IMR-90 (cell line): ENCODE data around the gene ARPC2. TPM values are rescaled to one million over a fixed set of nuclear protein-coding genes. Genes with fewer than 3 reads are reported as not detected.

ENCODE experiments used
- ATAC-seq: fragments of 200-7000 bp; cut with Tn5 transposase; 2 replicates; pipeline ENCODE4 v1.9.1; 2020; ENCODE audit warnings: low read depth, mild to moderate bottlenecking, moderate library complexity
- BruUV-seq: library from RNA; stranded (reverse); fragments of 400-500 nt; replicated peaks from 2 replicates; lab custom pipeline; 2021; lab: Mats Ljungman, UMichigan
- CTCF ChIA-PET: fragments of 300-600 bp; formaldehyde crosslinking; extraction: SDS; loops from one replicate; lab custom pipeline; 2021; ENCODE audit warnings: antibody characterized with exemption; lab: Yijun Ruan, JAX
- POLR2A ChIA-PET: fragments of 300-600 bp; sonication (Branson Sonifier 250); formaldehyde crosslinking; loops from one replicate; lab custom pipeline; 2022; ENCODE audit warnings: antibody characterized with exemption; ENCODE audit not compliant: unreplicated experiment; lab: Charles Lee
- DNase-seq: peaks from one replicate; pipeline ENCODE4 v3.0.0; 2013
- H2AFZ ChIP-seq: replicated peaks from 2 replicates; pipeline ENCODE3; 2013; ENCODE audit warnings: low read length, mild to moderate bottlenecking; ENCODE audit not compliant: poor library complexity
- H2AK5ac ChIP-seq: 2 replicates; pipeline ENCODE4 v1.6.1; 2013; ENCODE audit warnings: low read depth, low read length, inconsistent platforms
- H2AK9ac ChIP-seq: replicated peaks from 2 replicates; pipeline ENCODE3; 2013; ENCODE audit warnings: mild to moderate bottlenecking, low read depth, low read length, moderate library complexity; ENCODE audit not compliant: poor library complexity
- H2BK120ac ChIP-seq: 2 replicates; pipeline ENCODE4 v1.6.1; 2013; ENCODE audit warnings: low read depth, low read length, inconsistent platforms
- H2BK15ac ChIP-seq: 3 replicates; pipeline ENCODE4 v1.6.1; 2013; ENCODE audit warnings: low read depth, low read length, inconsistent platforms
- H2BK20ac ChIP-seq: 2 replicates; pipeline ENCODE4 v1.6.1; 2013; ENCODE audit warnings: low read depth, mild to moderate bottlenecking, inconsistent platforms, low read length, moderate library complexity
- H2BK5ac ChIP-seq: 2 replicates; pipeline ENCODE4 v1.6.1; 2013; ENCODE audit warnings: mild to moderate bottlenecking, low read depth, low read length, inconsistent platforms; ENCODE audit not compliant: poor library complexity, severe bottlenecking
- H3K14ac ChIP-seq: replicated peaks from 2 replicates; pipeline ENCODE4 v1.6.1; 2013; ENCODE audit warnings: low read depth, low read length, inconsistent platforms
- H3K18ac ChIP-seq: 2 replicates; pipeline ENCODE4 v1.6.1; 2013; ENCODE audit warnings: low read depth, low read length, control low read depth
- H3K23ac ChIP-seq: 2 replicates; pipeline ENCODE4 v1.6.1; 2013; ENCODE audit warnings: low read depth, low read length, inconsistent platforms
- H3K27ac ChIP-seq: 2 replicates; pipeline ENCODE4 v1.5.1; 2013; ENCODE audit warnings: mild to moderate bottlenecking, control low read depth, low read length; ENCODE audit not compliant: insufficient read depth
- H3K27me3 ChIP-seq: 2 replicates; pipeline ENCODE4 v1.6.1; 2013; ENCODE audit warnings: low read length; ENCODE audit not compliant: control insufficient read depth, insufficient read depth
- H3K36me3 ChIP-seq: 2 replicates; pipeline ENCODE4 v1.6.1; 2013; ENCODE audit warnings: low read length, mixed read lengths; ENCODE audit not compliant: control insufficient read depth, insufficient read depth
- H3K4ac ChIP-seq: 2 replicates; pipeline ENCODE4 v1.6.1; 2013; ENCODE audit warnings: low read depth, low read length, inconsistent platforms
- H3K4me1 ChIP-seq: 2 replicates; pipeline ENCODE4 v1.6.1; 2013; ENCODE audit warnings: low read length, mixed read lengths; ENCODE audit not compliant: control insufficient read depth, insufficient read depth
- H3K4me2 ChIP-seq: 2 replicates; pipeline ENCODE4 v1.6.1; 2013; ENCODE audit warnings: low read depth, mild to moderate bottlenecking, control low read depth, low read length, moderate library complexity
- H3K4me3 ChIP-seq: 2 replicates; pipeline ENCODE4 v1.5.1; 2013; ENCODE audit warnings: low read depth, mild to moderate bottlenecking, control low read depth, low read length, moderate library complexity; ENCODE audit not compliant: insufficient read depth
- H3K56ac ChIP-seq: 2 replicates; pipeline ENCODE4 v1.6.1; 2013; ENCODE audit warnings: low read length, inconsistent platforms; ENCODE audit not compliant: insufficient read depth; ENCODE audit errors: extremely low read depth
- H3K79me1 ChIP-seq, 2 experiments: 2 replicates each; pipeline ENCODE4 v1.6.1; 2013; ENCODE audit warnings: low read length in 2 of 2, inconsistent platforms in 1 of 2, low read depth in 1 of 2
- H3K9ac ChIP-seq: 2 replicates; pipeline ENCODE4 v1.6.1; 2013; ENCODE audit warnings: low read depth, low read length, control low read depth
- H3K9me1 ChIP-seq: 2 replicates; pipeline ENCODE4 v1.6.1; 2013; ENCODE audit warnings: low read length, inconsistent platforms; ENCODE audit not compliant: insufficient read depth
- H3K9me3 ChIP-seq: 2 replicates; pipeline ENCODE4 v1.6.1; 2013; ENCODE audit warnings: low read length; ENCODE audit not compliant: control insufficient read depth, insufficient read depth
- H4K20me1 ChIP-seq: 2 replicates; pipeline ENCODE4 v1.6.1; 2013; ENCODE audit warnings: low read length, inconsistent platforms; ENCODE audit not compliant: insufficient read depth
- H4K5ac ChIP-seq: 2 replicates; pipeline ENCODE4 v1.6.1; 2013; ENCODE audit warnings: mild to moderate bottlenecking, low read depth, low read length, control low read depth
- H4K8ac ChIP-seq, 2 experiments: 2 replicates each; pipeline ENCODE4 v1.6.1; 2013; ENCODE audit warnings: low read depth in 2 of 2, low read length in 2 of 2, control low read depth in 1 of 2, inconsistent platforms in 1 of 2
- H4K91ac ChIP-seq: 2 replicates; pipeline ENCODE4 v1.6.1; 2013; ENCODE audit warnings: low read depth, low read length, inconsistent platforms; ENCODE audit not compliant: insufficient read depth
- BHLHE40 ChIP-seq: fragments of 150-350 bp; IDR thresholded peaks from 2 replicates; pipeline ENCODE4 v1.6.1; 2016; ENCODE audit warnings: mild to moderate bottlenecking, low read depth, low read length
- CEBPB ChIP-seq: IDR thresholded peaks from 2 replicates; pipeline ENCODE4 v1.6.1; 2012; ENCODE audit warnings: low read depth, low read length, improper control_type of control experiment
- CHD1 ChIP-seq: IDR thresholded peaks from 2 replicates; pipeline ENCODE4 v1.6.1; 2012; ENCODE audit warnings: low read depth, low read length, improper control_type of control experiment
- MAFK ChIP-seq: IDR thresholded peaks from 2 replicates; pipeline ENCODE4 v1.6.1; 2012; ENCODE audit warnings: low read depth, low read length, improper control_type of control experiment
- NFE2L2 ChIP-seq: fragments of 150-350 bp; IDR thresholded peaks from 2 replicates; pipeline ENCODE4 v1.6.1; 2016; ENCODE audit warnings: low read depth, mild to moderate bottlenecking, low read length
- POLR2A ChIP-seq: IDR thresholded peaks from 2 replicates; pipeline ENCODE4 v1.6.1; 2012; ENCODE audit warnings: mild to moderate bottlenecking, low read depth, low read length
- RAD21 ChIP-seq: IDR thresholded peaks from 2 replicates; pipeline ENCODE4 v1.6.1; 2012; ENCODE audit warnings: low read length, improper control_type of control experiment
- RFX5 ChIP-seq: IDR thresholded peaks from 2 replicates; pipeline ENCODE4 v1.8.0; 2012; ENCODE audit warnings: low read depth, mild to moderate bottlenecking, low read length, moderate library complexity
- SMC3 ChIP-seq: fragments of 150-350 bp; IDR thresholded peaks from 2 replicates; pipeline ENCODE4 v1.6.1; 2016; ENCODE audit warnings: low read depth, mild to moderate bottlenecking, antibody characterized with exemption, low read length, moderate library complexity
- WGBS, 2 experiments: methylation state at CpG; one replicate each; pipeline versions ENCODE4 v1.1.5 to v1.1.7; 2013; ENCODE audit warnings: missing lambda C conversion rate in 2 of 2; ENCODE audit not compliant: insufficient read length in 1 of 2; ENCODE audit errors: extremely low coverage in 2 of 2; 5-methylcytosine and 5-hydroxymethylcytosine counted together
- dilution Hi-C: fragments of 300-500 bp; cut with HindIII; formaldehyde crosslinking; loops from one replicate; pipeline ENCODE4 v1.14.3; 2018; ENCODE audit warnings: low sequenced_read_pairs; ENCODE audit not compliant: unreplicated experiment
- in situ Hi-C: fragments of 300-500 bp; cut with MboI; formaldehyde crosslinking; loops from 3 replicates; pipeline ENCODE4 v1.14.3; 2019; ENCODE audit warnings: low sequenced_read_pairs, inconsistent platforms, mixed read lengths
- intact Hi-C: fragments of 100-400 bp; cut with micrococcal nuclease; formaldehyde crosslinking; loops from 2 replicates; pipeline ENCODE4 v1.10.0; 2022
- polyA plus RNA-seq, 3 experiments: library from polyadenylated mRNA; depleted of rRNA; stranded (reverse); fragments of >200 nt; gene quantifications; 2 replicates each; pipeline ENCODE4 v1.2.3, GENCODE V29; 2012; ENCODE audit warnings: low replicate concordance in 1 of 3
- total RNA-seq: library from RNA; depleted of rRNA; stranded (reverse); fragments of >200 nt; gene quantifications from 2 replicates; pipeline ENCODE4 v1.2.3, GENCODE V29; 2012
- TF ChIP-seq, protein P1 (sequence below): fragments of 150-350 bp; IDR thresholded peaks from 2 replicates; pipeline ENCODE4 v1.6.1; 2016; ENCODE audit warnings: low read depth, mild to moderate bottlenecking, low read length, moderate library complexity, borderline replicate concordance
- TF ChIP-seq, protein P2 (sequence below): conservative IDR thresholded peaks from 2 replicates; pipeline ENCODE4 v1.5.1; 2012; ENCODE audit warnings: mild to moderate bottlenecking, low read depth, low read length, improper control_type of control experiment
- TF ChIP-seq, protein P3 (sequence below): fragments of 150-350 bp; IDR thresholded peaks from 2 replicates; pipeline ENCODE4 v1.6.1; 2017; ENCODE audit warnings: mild to moderate bottlenecking, antibody characterized with exemption, low read length, low read depth

ARPC2 gene
- total and polyA plus RNA-seq, 2 of the 4 experiments (the other 2 are of a cell fraction) = 561 to 635 TPM

DNA sequence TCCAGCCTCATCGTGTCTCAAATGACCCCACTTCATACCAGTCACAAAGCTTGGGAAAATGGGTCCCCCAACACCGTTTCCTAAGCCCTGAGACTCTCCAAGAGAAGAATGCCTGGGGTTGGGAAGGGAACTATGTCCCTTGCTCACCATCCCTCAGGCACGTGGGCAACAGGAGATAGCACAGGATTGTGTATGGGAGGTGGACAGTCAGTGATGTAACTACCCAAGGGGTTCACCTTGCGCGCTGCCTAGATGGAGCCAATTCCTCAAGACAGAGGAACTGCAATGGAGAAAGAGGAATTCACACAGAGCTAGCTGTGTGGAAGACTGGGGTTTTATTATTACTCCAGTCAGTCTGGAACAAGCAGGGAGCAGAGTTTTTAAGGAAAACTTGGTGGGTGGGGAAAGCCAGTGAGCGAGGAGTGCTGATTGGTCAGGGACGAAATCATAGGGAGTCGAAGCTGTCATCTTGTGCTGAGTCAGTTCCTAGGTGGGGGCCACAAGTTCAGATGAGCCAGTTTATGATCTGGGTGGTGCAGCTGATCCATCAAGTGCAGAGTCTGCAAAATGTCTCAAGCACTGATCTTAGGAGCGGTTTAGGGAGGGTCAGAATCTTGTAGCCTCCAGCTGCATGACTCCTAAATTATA lies 36.4 kb upstream of the ARPC2 start:
- Histone ChIP-seq H2AK9ac (no peak overlapping the region), H2BK15ac (no peak overlapping the region), H3K79me1 (no peaks in the 10 kb centered on the region), H3K56ac (no peak overlapping the region), H2BK5ac (no peak overlapping the region), H2AFZ (no peak overlapping the region), H3K4me1 (no peaks in the 10 kb centered on the region), H3K18ac (no peak overlapping the region), H3K27me3 (peaks cover 37% of the 10 kb centered on the region), H2AK5ac (no peak overlapping the region), H3K9ac (no peak overlapping the region), H3K14ac (no peak overlapping the region), H3K4me3 (no peak overlapping the region), H3K23ac (no peak overlapping the region), H3K27ac (no peak overlapping the region), H4K8ac (no peak overlapping the region), H4K20me1 (no peaks in the 10 kb centered on the region), H2BK120ac (no peak overlapping the region), H3K36me3 (no peaks in the 10 kb centered on the region), H4K5ac (no peak overlapping the region), H2BK20ac (no peak overlapping the region), H3K9me3 (no peaks in the 10 kb centered on the region), H4K91ac (no peak overlapping the region), H3K4me2 (no peak overlapping the region), H3K4ac (no peak overlapping the region), H3K9me1 (no peaks in the 10 kb centered on the region)
- intact Hi-C loops = no loop called here
- dilution Hi-C loops = no loop called here
- ATAC-seq (no peak), DNase-seq (no peak)
- 85% methylated on average over 3 of the region's 9 CpGs; no CpG with 5 or more reads in 1 of the 2 experiments for WGBS, 2 experiments
- TF ChIP-seq, protein P1, sequence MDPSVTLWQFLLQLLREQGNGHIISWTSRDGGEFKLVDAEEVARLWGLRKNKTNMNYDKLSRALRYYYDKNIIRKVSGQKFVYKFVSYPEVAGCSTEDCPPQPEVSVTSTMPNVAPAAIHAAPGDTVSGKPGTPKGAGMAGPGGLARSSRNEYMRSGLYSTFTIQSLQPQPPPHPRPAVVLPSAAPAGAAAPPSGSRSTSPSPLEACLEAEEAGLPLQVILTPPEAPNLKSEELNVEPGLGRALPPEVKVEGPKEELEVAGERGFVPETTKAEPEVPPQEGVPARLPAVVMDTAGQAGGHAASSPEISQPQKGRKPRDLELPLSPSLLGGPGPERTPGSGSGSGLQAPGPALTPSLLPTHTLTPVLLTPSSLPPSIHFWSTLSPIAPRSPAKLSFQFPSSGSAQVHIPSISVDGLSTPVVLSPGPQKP = no peak
- TF ChIP-seq CEBPB = no peak
- TF ChIP-seq RAD21 = no peak
- TF ChIP-seq, protein P2, sequence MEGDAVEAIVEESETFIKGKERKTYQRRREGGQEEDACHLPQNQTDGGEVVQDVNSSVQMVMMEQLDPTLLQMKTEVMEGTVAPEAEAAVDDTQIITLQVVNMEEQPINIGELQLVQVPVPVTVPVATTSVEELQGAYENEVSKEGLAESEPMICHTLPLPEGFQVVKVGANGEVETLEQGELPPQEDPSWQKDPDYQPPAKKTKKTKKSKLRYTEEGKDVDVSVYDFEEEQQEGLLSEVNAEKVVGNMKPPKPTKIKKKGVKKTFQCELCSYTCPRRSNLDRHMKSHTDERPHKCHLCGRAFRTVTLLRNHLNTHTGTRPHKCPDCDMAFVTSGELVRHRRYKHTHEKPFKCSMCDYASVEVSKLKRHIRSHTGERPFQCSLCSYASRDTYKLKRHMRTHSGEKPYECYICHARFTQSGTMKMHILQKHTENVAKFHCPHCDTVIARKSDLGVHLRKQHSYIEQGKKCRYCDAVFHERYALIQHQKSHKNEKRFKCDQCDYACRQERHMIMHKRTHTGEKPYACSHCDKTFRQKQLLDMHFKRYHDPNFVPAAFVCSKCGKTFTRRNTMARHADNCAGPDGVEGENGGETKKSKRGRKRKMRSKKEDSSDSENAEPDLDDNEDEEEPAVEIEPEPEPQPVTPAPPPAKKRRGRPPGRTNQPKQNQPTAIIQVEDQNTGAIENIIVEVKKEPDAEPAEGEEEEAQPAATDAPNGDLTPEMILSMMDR = no peak
- TF ChIP-seq, protein P3, sequence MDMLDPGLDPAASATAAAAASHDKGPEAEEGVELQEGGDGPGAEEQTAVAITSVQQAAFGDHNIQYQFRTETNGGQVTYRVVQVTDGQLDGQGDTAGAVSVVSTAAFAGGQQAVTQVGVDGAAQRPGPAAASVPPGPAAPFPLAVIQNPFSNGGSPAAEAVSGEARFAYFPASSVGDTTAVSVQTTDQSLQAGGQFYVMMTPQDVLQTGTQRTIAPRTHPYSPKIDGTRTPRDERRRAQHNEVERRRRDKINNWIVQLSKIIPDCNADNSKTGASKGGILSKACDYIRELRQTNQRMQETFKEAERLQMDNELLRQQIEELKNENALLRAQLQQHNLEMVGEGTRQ = no peak
- TF ChIP-seq MAFK = no peak
- no peak for TF ChIP-seq BHLHE40
- no peak for TF ChIP-seq CHD1
- TF ChIP-seq RFX5 = no peak
- TF ChIP-seq SMC3 = no peak
- TF ChIP-seq POLR2A = no peak
- TF ChIP-seq NFE2L2 = no peak
- CTCF ChIA-PET = interaction anchor here (1.1 kb wide), 1 partner anchor 11 kb away, joined by 3 read pairs; no protein-coding TSS in a partner anchor
- in situ Hi-C loops = no loop called here
- BruUV-seq = no TSS peak
- POLR2A ChIA-PET = no interaction called here
